Skeletal muscle tissue (tissue), 4 donors: Measurements from ENCODE around the gene CNPPD1. TPM values are rescaled to one million over a fixed set of nuclear protein-coding genes. Genes with fewer than 3 reads are reported as not detected.

Source experiments
- H3K27ac ChIP-seq: one replicate; pipeline ENCODE4 v1.7.0; 2013; ENCODE audit warnings: mild to moderate bottlenecking, low read depth, low read length, inconsistent platforms
- H3K27me3 ChIP-seq, 3 donors: one replicate each; pipeline ENCODE4 v1.7.0; 2013; ENCODE audit warnings: low read length in 3 of 3; ENCODE audit not compliant: control insufficient read depth in 3 of 3, insufficient read depth in 3 of 3
- H3K36me3 ChIP-seq, 3 donors: one replicate each; pipeline ENCODE4 v1.7.0; 2013; ENCODE audit warnings: low read length in 3 of 3; ENCODE audit not compliant: control insufficient read depth in 3 of 3, insufficient read depth in 3 of 3
- H3K4me1 ChIP-seq, 3 donors: one replicate each; pipeline ENCODE4 v1.7.0; 2013; ENCODE audit warnings: low read length in 3 of 3, mild to moderate bottlenecking in 3 of 3; ENCODE audit not compliant: control insufficient read depth in 3 of 3, insufficient read depth in 3 of 3
- H3K4me3 ChIP-seq, 3 donors: one replicate each; pipeline ENCODE4 v1.7.0; 2013; ENCODE audit warnings: low read length in 3 of 3
- H3K9ac ChIP-seq, 3 donors: one replicate each; pipeline ENCODE4 v1.7.0; 2013; ENCODE audit warnings: low read length in 3 of 3, mild to moderate bottlenecking in 3 of 3, moderate library complexity in 2 of 3, low read depth in 1 of 3
- H3K9me3 ChIP-seq, 3 donors: one replicate each; pipeline ENCODE4 v1.7.0; 2013; ENCODE audit warnings: low read length in 3 of 3; ENCODE audit not compliant: control insufficient read depth in 3 of 3
- total RNA-seq: library from RNA; depleted of rRNA; stranded (reverse); fragments of >200 nt; gene quantifications from one replicate; pipeline ENCODE4 v1.2.3, GENCODE V29; 2014
- donor health status: Osteomylitis.

Gene CNPPD1
- total RNA-seq, 1 donor from 2014 or later: 27.1 TPM

DNA sequence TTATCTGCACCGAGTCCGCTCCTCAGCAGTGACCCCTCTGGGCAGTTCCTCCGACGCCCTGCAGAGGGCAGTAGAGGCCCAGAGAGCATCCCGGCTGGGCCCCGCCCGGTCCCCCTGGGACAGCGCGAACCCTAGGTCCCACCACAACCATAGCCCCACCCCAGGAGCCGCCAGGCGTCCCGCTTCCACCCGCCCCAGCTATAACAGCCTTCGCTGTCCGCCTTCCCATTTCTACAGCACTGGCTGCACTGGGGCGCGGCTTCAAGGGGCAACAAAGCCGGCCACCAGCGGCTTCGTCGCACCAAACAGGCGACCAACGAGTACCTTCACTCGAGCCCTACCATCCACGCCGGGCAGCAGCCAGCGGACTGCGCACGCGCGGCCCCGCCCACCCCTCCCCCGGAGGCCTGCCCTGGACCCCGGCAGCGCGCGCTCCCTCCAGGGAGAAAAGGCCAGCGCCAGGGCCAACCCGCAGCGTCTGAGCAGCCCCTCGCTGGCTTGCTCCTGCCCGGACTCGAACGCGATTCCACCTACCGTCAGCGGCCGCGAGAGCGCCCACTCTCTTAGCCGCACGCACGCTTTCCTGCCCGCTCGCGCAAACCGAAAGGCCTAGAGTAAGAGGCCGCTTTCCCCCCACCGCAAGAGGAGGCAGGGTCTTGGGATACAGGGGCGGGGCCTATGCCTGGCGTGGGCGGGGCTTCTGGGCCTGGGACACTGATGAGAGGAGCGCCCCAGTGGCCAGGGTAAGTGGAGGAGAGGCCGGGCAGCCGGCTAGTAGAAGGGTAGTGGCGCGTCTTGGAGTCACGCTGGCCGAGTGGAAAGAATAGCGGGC lies 16.3 kb downstream of the CNPPD1 start, which contains the start of gene NHEJ1:
Gene NHEJ1 (minus strand): TSS at position 630 of the 832 bp plus-strand sequence. CDS start 2,453 bp downstream, outside the sequence.
- H3K9ac ChIP-seq: peak within 1 kb of the TSS; percentile 79 to 89 (median 81)
- peak within 1 kb of the TSS; percentile 60 for H3K27ac ChIP-seq
- H3K4me1 ChIP-seq: peaks cover 10 to 12% (median 12%) of the 10 kb centered on the region in 3 donors
- H3K36me3 ChIP-seq: peaks cover 6 to 18% (median 17%) of the 10 kb centered on the region in 3 donors
- H3K9me3 ChIP-seq: no peaks in the 10 kb centered on the region
- H3K4me3 ChIP-seq: peak within 1 kb of the TSS; percentile 73 to 96 (median 94)
- H3K27me3 ChIP-seq: no peaks in the 10 kb centered on the region

DNA sequence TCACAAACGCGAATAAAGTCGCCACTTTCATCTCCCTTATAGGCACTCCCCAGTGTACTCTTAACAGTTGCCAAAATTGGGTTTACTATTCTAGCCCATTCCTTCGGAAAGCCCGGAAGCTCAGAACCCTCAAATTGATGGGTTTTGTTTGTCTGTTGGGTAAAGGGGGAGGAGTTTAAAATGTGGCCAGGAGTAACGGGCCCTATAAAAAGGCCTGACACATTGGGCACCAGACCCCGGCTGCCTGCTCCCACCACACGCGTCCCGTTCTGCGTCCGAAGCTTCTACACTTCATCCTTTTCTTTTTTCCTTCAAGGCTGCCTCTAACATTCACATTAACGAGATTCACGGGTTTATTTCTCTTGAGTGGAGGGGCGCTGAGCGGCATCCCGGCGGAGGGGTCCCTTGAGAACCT lies 16.9 kb downstream of the CNPPD1 start:
- H3K4me3 ChIP-seq: peak overlapping the region; percentile 73 to 96 (median 94)
- H3K9ac ChIP-seq: peak overlapping the region; percentile 46 to 89 (median 79)
- H3K27me3 ChIP-seq: no peaks in the 10 kb centered on the region
- H3K9me3 ChIP-seq: no peaks in the 10 kb centered on the region
- H3K27ac ChIP-seq: peak overlapping the region; percentile 60
- peaks cover 6 to 18% (median 17%) of the 10 kb centered on the region in 3 donors for H3K36me3 ChIP-seq
- H3K4me1 ChIP-seq: peaks cover 10 to 12% (median 12%) of the 10 kb centered on the region in 3 donors

DNA sequence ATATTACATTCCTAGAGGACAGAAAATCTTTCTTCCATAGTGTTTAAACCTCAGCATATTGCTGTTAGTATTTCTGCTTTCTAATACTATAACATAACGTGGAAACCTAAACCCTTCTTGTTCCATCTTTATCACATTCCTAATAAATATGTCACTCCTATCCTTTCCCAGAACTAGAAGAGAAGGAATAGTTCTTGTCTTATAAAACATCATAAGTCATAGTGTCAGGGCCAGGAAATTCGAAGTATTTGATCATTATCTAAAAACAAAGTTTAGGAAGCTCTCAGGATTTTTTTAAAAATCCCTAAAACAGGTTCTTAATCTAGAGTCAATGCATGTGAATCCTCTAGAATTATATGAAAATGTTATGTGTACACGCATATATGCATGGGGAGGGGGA lies 18.1 kb downstream of the CNPPD1 start:
- H3K27me3 ChIP-seq: no peaks in the 10 kb centered on the region
- H3K9me3 ChIP-seq: no peaks in the 10 kb centered on the region
- no peak overlapping the region for H3K9ac ChIP-seq
- H3K27ac ChIP-seq: no peak overlapping the region
- H3K36me3 ChIP-seq: peaks cover 6 to 25% (median 20%) of the 10 kb centered on the region in 3 donors
- H3K4me1 ChIP-seq: peaks cover 10 to 12% (median 12%) of the 10 kb centered on the region in 3 donors
- H3K4me3 ChIP-seq: no peak overlapping the region

DNA sequence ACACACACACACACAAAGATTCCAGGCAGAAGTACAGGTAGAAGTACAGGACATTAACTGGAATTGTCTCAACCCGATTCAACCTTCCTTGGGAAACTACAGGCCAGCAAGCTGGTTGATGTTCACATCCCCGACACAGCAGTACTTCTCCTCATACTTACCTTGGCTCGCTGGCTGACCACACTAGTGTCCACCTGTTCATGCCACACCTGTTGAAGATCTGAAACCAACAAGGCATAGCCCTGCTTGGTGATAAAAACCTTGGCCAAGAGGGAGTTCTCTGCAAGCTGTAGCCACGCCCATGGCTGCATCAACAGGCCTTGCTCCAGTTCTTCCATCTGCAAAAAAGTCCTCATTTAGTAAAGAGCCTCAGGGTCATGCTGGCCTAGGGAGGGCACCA lies 18.7 kb downstream of the CNPPD1 start:
- Histone ChIP-seq H3K9me3 (no peaks in the 10 kb centered on the region), H3K36me3 (peaks cover 6 to 28% (median 24%) of the 10 kb centered on the region in 3 donors), H3K4me3 (no peak overlapping the region), H3K27me3 (no peaks in the 10 kb centered on the region), H3K27ac (no peak overlapping the region), H3K9ac (no peak overlapping the region), H3K4me1 (peaks cover 10 to 12% (median 12%) of the 10 kb centered on the region in 3 donors)

DNA sequence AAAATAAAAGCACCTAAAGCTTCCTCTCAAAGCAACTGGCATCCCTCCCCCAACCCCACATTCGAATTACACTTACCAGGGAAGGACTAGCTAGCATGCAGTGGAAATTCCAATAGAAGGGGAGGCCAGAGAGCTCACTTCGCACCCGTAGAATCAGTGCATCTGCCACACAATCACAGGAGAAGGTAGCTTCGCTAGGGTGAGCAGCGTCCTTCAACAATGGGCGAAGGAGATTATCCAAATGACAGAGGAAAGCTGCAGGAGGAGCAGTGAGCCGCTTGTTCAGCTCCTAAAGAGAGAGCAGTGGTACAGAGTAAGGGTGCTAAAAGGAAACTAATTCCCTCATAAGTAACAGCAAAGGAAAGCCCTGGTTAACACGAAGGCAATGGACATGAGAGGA lies 19.3 kb downstream of the CNPPD1 start:
- H3K36me3 ChIP-seq: peaks cover 6 to 28% (median 24%) of the 10 kb centered on the region in 3 donors
- H3K27me3 ChIP-seq: no peaks in the 10 kb centered on the region
- no peak overlapping the region for H3K27ac ChIP-seq
- no peak overlapping the region for H3K9ac ChIP-seq
- H3K4me1 ChIP-seq: peaks cover 10 to 12% (median 12%) of the 10 kb centered on the region in 3 donors
- no peak overlapping the region for H3K4me3 ChIP-seq
- H3K9me3 ChIP-seq: no peaks in the 10 kb centered on the region

DNA sequence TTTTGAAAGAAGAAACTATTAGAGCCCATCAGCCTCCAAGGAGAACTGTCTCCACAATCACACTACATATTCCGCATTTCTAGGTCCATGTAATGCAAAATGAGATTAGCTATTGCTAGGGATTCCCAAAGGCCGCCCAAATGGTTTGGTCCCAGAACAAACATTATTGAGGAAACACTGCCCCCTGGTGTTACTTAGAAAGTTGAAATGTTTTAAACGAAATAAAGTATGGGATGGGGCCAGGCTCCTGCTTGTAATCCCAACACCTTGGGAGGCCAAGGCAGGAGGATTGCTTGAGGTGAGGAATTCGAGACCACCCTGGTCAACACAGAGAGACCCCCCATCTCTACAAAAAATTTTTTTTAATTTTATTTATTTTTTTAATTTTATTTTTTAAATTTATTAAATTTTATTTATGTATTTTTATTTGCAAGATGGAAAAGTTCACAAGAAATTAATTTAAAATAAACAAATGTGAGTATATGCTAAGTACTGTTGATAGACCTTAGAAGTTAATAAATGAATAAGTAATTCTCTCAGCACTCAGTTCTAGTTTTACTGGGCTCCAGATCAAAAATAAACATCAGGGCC lies 21.6 kb downstream of the CNPPD1 start:
- H3K4me1 ChIP-seq: peaks cover 5 to 6% (median 6%) of the 10 kb centered on the region in 3 donors
- no peak overlapping the region for H3K9ac ChIP-seq
- no peak overlapping the region for H3K4me3 ChIP-seq
- H3K27ac ChIP-seq: no peak overlapping the region
- H3K27me3 ChIP-seq: no peaks in the 10 kb centered on the region
- H3K36me3 ChIP-seq: peaks cover 6 to 28% (median 28%) of the 10 kb centered on the region in 3 donors
- no peaks in the 10 kb centered on the region for H3K9me3 ChIP-seq

DNA sequence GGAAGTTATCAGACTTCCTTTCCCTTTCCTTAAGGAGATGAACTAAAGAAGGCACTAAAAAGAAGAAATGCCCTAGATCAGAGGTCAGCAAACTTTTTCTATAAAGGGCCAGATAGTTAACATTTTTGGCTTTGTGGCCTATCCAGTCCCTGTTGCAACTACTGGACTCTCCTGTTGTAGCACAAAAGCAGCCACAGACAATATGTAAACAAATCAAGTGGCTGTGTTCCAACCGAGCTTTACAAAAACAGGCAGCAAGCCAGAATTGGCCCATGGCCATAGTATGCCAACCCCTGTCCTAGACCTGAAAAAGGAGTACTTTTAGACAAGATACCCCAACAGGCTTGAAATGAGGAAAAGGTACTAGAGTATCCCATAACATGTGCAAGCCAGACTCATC lies 27.1 kb downstream of the CNPPD1 start:
- H3K36me3 ChIP-seq: peaks cover 5 to 40% (median 37%) of the 10 kb centered on the region in 3 donors

DNA sequence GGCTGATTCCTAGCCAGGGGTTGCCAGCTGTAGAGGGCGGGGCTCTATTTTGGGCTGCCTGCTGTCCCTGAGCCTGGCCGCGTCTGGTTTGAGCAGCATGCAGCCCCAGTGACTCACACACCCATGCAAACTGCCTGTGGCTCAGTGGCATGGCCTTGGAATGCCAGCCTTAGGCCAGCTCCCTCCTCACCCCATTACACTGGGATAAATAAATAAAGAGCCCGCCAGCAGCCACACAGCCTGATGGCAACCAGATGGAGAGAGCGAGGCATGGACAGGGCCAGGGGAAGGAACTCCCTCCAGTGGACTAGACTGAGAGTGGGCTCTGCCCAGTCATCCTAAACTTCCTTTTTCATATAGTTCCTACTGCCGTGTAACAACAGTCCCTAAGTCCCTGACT lies 34.4 kb downstream of the CNPPD1 start:
- Histone ChIP-seq H3K4me3 (no peak overlapping the region), H3K36me3 (peaks cover 5 to 37% (median 34%) of the 10 kb centered on the region in 3 donors), H3K4me1 (no peaks in the 10 kb centered on the region), H3K9me3 (no peaks in the 10 kb centered on the region), H3K9ac (no peak overlapping the region), H3K27me3 (no peaks in the 10 kb centered on the region), H3K27ac (no peak overlapping the region)

More for the DNA sequence above, 27.1 kb downstream of the CNPPD1 start:
- Histone ChIP-seq H3K27me3 (no peaks in the 10 kb centered on the region), H3K9ac (no peak overlapping the region), H3K9me3 (no peaks in the 10 kb centered on the region), H3K27ac (no peak overlapping the region), H3K4me3 (no peak overlapping the region), H3K4me1 (no peaks in the 10 kb centered on the region)

DNA sequence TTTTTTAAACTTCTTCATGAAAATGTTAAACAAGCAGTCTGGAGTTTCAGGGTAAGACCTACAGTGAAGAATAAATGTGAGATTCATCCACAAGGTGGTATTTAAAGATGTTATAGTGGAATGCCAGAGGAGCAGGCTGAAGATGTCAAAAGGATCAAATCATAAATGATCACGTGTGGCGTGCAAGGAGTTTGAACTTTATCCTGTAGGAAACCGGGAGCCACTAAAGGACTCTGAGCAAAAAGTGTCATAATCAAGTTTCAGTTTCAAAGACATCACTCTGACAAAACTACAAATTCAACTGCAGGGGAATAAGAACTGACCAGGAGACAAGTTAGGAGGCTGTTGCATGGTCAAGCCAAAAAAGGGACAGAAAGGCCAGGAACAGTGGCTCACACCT lies 36.0 kb downstream of the CNPPD1 start:
- H3K27ac ChIP-seq: no peak overlapping the region
- no peaks in the 10 kb centered on the region for H3K27me3 ChIP-seq
- H3K9ac ChIP-seq: no peak overlapping the region
- no peaks in the 10 kb centered on the region for H3K4me1 ChIP-seq
- no peak overlapping the region for H3K4me3 ChIP-seq
- peaks cover 2 to 22% (median 18%) of the 10 kb centered on the region in 3 donors for H3K36me3 ChIP-seq
- H3K9me3 ChIP-seq: no peaks in the 10 kb centered on the region

DNA sequence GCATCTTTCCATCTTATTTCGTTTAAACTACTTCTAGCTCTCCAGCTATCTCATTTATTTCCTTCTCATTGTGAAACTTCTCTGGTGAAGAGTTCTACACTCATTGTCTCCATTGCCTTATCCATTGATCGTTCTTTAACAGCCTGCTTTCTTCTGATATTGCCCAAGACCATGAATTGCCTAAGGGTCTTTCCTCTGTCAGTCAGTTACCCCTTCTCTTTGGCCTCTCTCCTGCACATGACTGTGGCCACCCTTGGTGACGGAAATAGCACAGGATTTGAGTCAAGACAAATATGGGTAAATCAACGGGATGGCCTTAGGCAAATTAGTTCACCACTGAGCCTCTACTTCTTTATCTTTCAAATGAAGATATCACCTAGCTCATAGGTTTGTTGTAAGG lies 42.7 kb downstream of the CNPPD1 start:
- no peaks in the 10 kb centered on the region for H3K36me3 ChIP-seq
- no peaks in the 10 kb centered on the region for H3K9me3 ChIP-seq
- H3K27me3 ChIP-seq: no peaks in the 10 kb centered on the region
- no peak overlapping the region for H3K9ac ChIP-seq
- no peak overlapping the region for H3K4me3 ChIP-seq
- no peaks in the 10 kb centered on the region for H3K4me1 ChIP-seq
- no peak overlapping the region for H3K27ac ChIP-seq
